Measurements from ENCODE around the gene QRFP. TPM values are rescaled to one million over a fixed set of nuclear protein-coding genes. Genes with fewer than 3 reads are reported as not detected.

The QRFP gene
- total RNA-seq, 2 experiments from 2014 or later = not detected

GRCh38 chr9:130869250-130869649, 27.4 kb downstream of the QRFP start:
- Mint-ChIP-seq H3K36me3 (ENCODE audit: low read depth) (peaks cover 8% of the 10 kb centered on the region), H3K4me3 (no peak overlapping the region), H3K4me1 (peaks cover 6% of the 10 kb centered on the region), H3K27ac (no peak overlapping the region), H3K9me3 (no peaks in the 10 kb centered on the region), H3K27me3 (no peaks in the 10 kb centered on the region)
- ChIA-PET POLR2A (no interaction called here), CTCF (interaction anchor here (0.6 to 2.3 kb wide), 4 partner anchors 9 to 189 kb away, joined by 3 to 5 read pairs (median 4); no protein-coding TSS in a partner anchor)
- no peak for DNase-seq

GRCh38 chr9:130868230-130868629, 28.4 kb downstream of the QRFP start:
- Mint-ChIP-seq H3K4me1 (peaks cover 6% of the 10 kb centered on the region), H3K36me3 (ENCODE audit: low read depth) (peaks cover 1% of the 10 kb centered on the region), H3K9me3 (no peaks in the 10 kb centered on the region), H3K27me3 (no peaks in the 10 kb centered on the region), H3K27ac (no peak overlapping the region), H3K4me3 (no peak overlapping the region)
- DNase-seq = no peak
- ChIA-PET POLR2A (no interaction called here), CTCF (interaction anchor here (1.6 kb wide), 1 partner anchor 10 kb away, joined by 3 read pairs; no protein-coding TSS in a partner anchor)

GRCh38 chr9:130867556-130867955, 29.1 kb downstream of the QRFP start:
- Mint-ChIP-seq H3K27me3 (no peaks in the 10 kb centered on the region), H3K36me3 (ENCODE audit: low read depth) (peaks cover 1% of the 10 kb centered on the region), H3K4me1 (peaks cover 6% of the 10 kb centered on the region), H3K4me3 (no peak overlapping the region), H3K9me3 (no peaks in the 10 kb centered on the region), H3K27ac (no peak overlapping the region)
- CTCF ChIA-PET = interaction anchor here (1.0 kb wide), 1 partner anchor 27 kb away, joined by 3 read pairs; no protein-coding TSS in a partner anchor
- POLR2A ChIA-PET = no interaction called here
- DNase-seq = no peak

GRCh38 chr9:130866474-130866965, 30.1 kb downstream of the QRFP start:
- peak; percentile 68 for DNase-seq
- H3K9me3 Mint-ChIP-seq = no peaks in the 10 kb centered on the region
- peaks cover 6% of the 10 kb centered on the region for H3K4me1 Mint-ChIP-seq
- H3K36me3 Mint-ChIP-seq (ENCODE audit: low read depth) = peaks cover 1% of the 10 kb centered on the region
- H3K4me3 Mint-ChIP-seq = no peak overlapping the region
- ChIA-PET CTCF (interaction anchor here (0.5 to 2.6 kb wide), 5 partner anchors 12 to 613 kb away, joined by 3 to 13 read pairs (median 3); no protein-coding TSS in a partner anchor), POLR2A (no interaction called here)
- no peak overlapping the region for H3K27ac Mint-ChIP-seq
- no peaks in the 10 kb centered on the region for H3K27me3 Mint-ChIP-seq

- Mint-ChIP-seq H3K27me3 (no peaks in the 10 kb centered on the region), H3K36me3 (ENCODE audit: low read depth) (peaks cover 1% of the 10 kb centered on the region), H3K4me1 (peaks cover 6% of the 10 kb centered on the region), H3K27ac (no peak overlapping the region), H3K9me3 (no peaks in the 10 kb centered on the region), H3K4me3 (no peak overlapping the region)
- POLR2A ChIA-PET = no interaction called here
- DNase-seq = no peak
- CTCF ChIA-PET = interaction anchor here (0.7 to 2.6 kb wide), 3 partner anchors 11 to 164 kb away, joined by 3 to 13 read pairs (median 3); no protein-coding TSS in a partner anchor
Observed at GRCh38 chr9:130865921-130866320, 30.7 kb downstream of the QRFP start.

GRCh38 chr9:130864541-130864940, 32.1 kb downstream of the QRFP start:
- DNase-seq = no peak
- Mint-ChIP-seq H3K27ac (no peak overlapping the region), H3K27me3 (no peaks in the 10 kb centered on the region), H3K4me3 (no peak overlapping the region), H3K36me3 (ENCODE audit: low read depth) (peaks cover 1% of the 10 kb centered on the region), H3K4me1 (peaks cover 6% of the 10 kb centered on the region), H3K9me3 (no peaks in the 10 kb centered on the region)
- CTCF ChIA-PET = interaction anchor here (0.6 to 2.6 kb wide), 2 partner anchors 12 to 163 kb away, joined by 3 to 13 read pairs; no protein-coding TSS in a partner anchor
- POLR2A ChIA-PET = no interaction called here

GRCh38 chr9:130862747-130863146, 33.9 kb downstream of the QRFP start:
- no peak overlapping the region for H3K4me3 Mint-ChIP-seq
- no peak overlapping the region for H3K27ac Mint-ChIP-seq
- ChIA-PET CTCF (interaction anchor here (0.9 to 1.1 kb wide), 3 partner anchors 86 to 416 kb away, joined by 3 to 6 read pairs (median 4); no protein-coding TSS in a partner anchor), POLR2A (no interaction called here)
- no peaks in the 10 kb centered on the region for H3K27me3 Mint-ChIP-seq
- no peaks in the 10 kb centered on the region for H3K9me3 Mint-ChIP-seq
- peaks cover 4% of the 10 kb centered on the region for H3K4me1 Mint-ChIP-seq
- no peak for DNase-seq
- H3K36me3 Mint-ChIP-seq (ENCODE audit: low read depth) = peaks cover 1% of the 10 kb centered on the region

- Mint-ChIP-seq H3K4me1 (peaks cover 2% of the 10 kb centered on the region), H3K9me3 (no peaks in the 10 kb centered on the region), H3K36me3 (ENCODE audit: low read depth) (peaks cover 1% of the 10 kb centered on the region), H3K27me3 (no peaks in the 10 kb centered on the region), H3K4me3 (no peak overlapping the region), H3K27ac (no peak overlapping the region)
- CTCF ChIA-PET = interaction anchor here (0.9 to 1.2 kb wide), 4 partner anchors 36 to 415 kb away, joined by 3 to 6 read pairs (median 4); no protein-coding TSS in a partner anchor
- DNase-seq = no peak
- POLR2A ChIA-PET = no interaction called here
Observed at GRCh38 chr9:130862217-130862616, 34.4 kb downstream of the QRFP start.

- Mint-ChIP-seq H3K36me3 (ENCODE audit: low read depth) (peaks cover 1% of the 10 kb centered on the region), H3K9me3 (no peaks in the 10 kb centered on the region), H3K27me3 (no peaks in the 10 kb centered on the region), H3K4me3 (no peak overlapping the region), H3K4me1 (peaks cover 2% of the 10 kb centered on the region), H3K27ac (no peak overlapping the region)
- ChIA-PET POLR2A (no interaction called here), CTCF (interaction anchor here (1.0 to 1.2 kb wide), 3 partner anchors 36 to 414 kb away, joined by 3 to 4 read pairs (median 3); no protein-coding TSS in a partner anchor)
- DNase-seq = no peak
Observed at GRCh38 chr9:130861372-130862180, 35.0 kb downstream of the QRFP start.

GRCh38 chr9:130860458-130861316, 35.9 kb downstream of the QRFP start:
- Mint-ChIP-seq H3K4me1 (no peaks in the 10 kb centered on the region), H3K27me3 (no peaks in the 10 kb centered on the region), H3K27ac (peak overlapping the region; percentile 42), H3K4me3 (no peak overlapping the region), H3K36me3 (ENCODE audit: low read depth) (no peaks in the 10 kb centered on the region), H3K9me3 (no peaks in the 10 kb centered on the region)
- CTCF ChIA-PET = no interaction called here
- DNase-seq = no peak
- POLR2A ChIA-PET = no interaction called here

GRCh38 chr9:130858739-130859705, 37.6 kb downstream of the QRFP start:
- no peak overlapping the region for H3K27ac Mint-ChIP-seq
- no peak for DNase-seq
- H3K36me3 Mint-ChIP-seq (ENCODE audit: low read depth) = peaks cover 4% of the 10 kb centered on the region
- ChIA-PET CTCF (interaction anchor here (0.8 kb wide), 1 partner anchor 23 kb away, joined by 3 read pairs; no protein-coding TSS in a partner anchor), POLR2A (no interaction called here)
- no peak overlapping the region for H3K4me3 Mint-ChIP-seq
- H3K27me3 Mint-ChIP-seq = no peaks in the 10 kb centered on the region
- no peaks in the 10 kb centered on the region for H3K9me3 Mint-ChIP-seq
- no peaks in the 10 kb centered on the region for H3K4me1 Mint-ChIP-seq

All from activated CD4-positive, alpha-beta T cell treated with anti-CD3 and anti-CD28 coated beads, Interleukin-2, amount 10 ng/mL, durations not matched to agents 7 days and 5 days (primary cell).